Neural crest cell (in vitro differentiated cells): ENCODE measurements around the gene PUS1. TPM values are rescaled to one million over a fixed set of nuclear protein-coding genes. Genes with fewer than 3 reads are reported as not detected.

Source experiments
- DNase-seq: peaks from one replicate; pipeline ENCODE4 v3.0.0; 2021; ENCODE audit warnings: low read depth, mixed read lengths, low spot score
- H3K27ac Mint-ChIP-seq: one replicate; pipeline ENCODE4 v1.8.0; 2021; ENCODE audit warnings: mild to moderate bottlenecking, mixed read lengths; ENCODE audit not compliant: unreplicated experiment
- H3K27me3 Mint-ChIP-seq: 2 replicates; pipeline ENCODE4 v1.8.0; 2021; ENCODE audit warnings: low read depth, mild to moderate bottlenecking, mixed read lengths
- H3K36me3 Mint-ChIP-seq: 2 replicates; pipeline ENCODE4 v1.8.0; 2021; ENCODE audit warnings: low read depth, mild to moderate bottlenecking, mixed read lengths
- H3K4me1 Mint-ChIP-seq: 2 replicates; pipeline ENCODE4 v1.8.0; 2021; ENCODE audit warnings: mixed read lengths
- H3K4me3 Mint-ChIP-seq: one replicate; pipeline ENCODE4 v1.8.0; 2021; ENCODE audit warnings: mild to moderate bottlenecking, mixed read lengths
- H3K9me3 Mint-ChIP-seq: 2 replicates; pipeline ENCODE4 v1.8.0; 2021; ENCODE audit warnings: mixed read lengths
- CTCF ChIP-seq: fragments of 200-600 bp; sonication (generic); conservative IDR thresholded peaks from 2 replicates; pipeline ENCODE4 v1.5.0; 2021; ENCODE audit warnings: antibody characterized with exemption, mild to moderate bottlenecking
- total RNA-seq: library from RNA; stranded (reverse); gene quantifications from 2 replicates; pipeline ENCODE4 v1.2.1, GENCODE V29; 2021

The PUS1 gene
- total RNA-seq, 1 donor from 2014 or later, result 48.7 TPM

GRCh38 chr12:131986910-131987309 lies 57.8 kb downstream of the PUS1 start:
- no peaks in the 10 kb centered on the region for H3K27me3 Mint-ChIP-seq

GRCh38 chr12:131987552-131987951 lies 58.5 kb downstream of the PUS1 start:
- H3K9me3 Mint-ChIP-seq, result no peaks in the 10 kb centered on the region
- DNase-seq, result no peak
- H3K4me3 Mint-ChIP-seq, result no peak overlapping the region
- no peaks in the 10 kb centered on the region for H3K27me3 Mint-ChIP-seq
- H3K4me1 Mint-ChIP-seq, result peaks cover 32% of the 10 kb centered on the region
- peaks cover 21% of the 10 kb centered on the region for H3K36me3 Mint-ChIP-seq
- H3K27ac Mint-ChIP-seq, result peak overlapping the region; percentile 71
- no peak for TF ChIP-seq CTCF

More at GRCh38 chr12:131986910-131987309, 57.8 kb downstream of the PUS1 start:
- Mint-ChIP-seq H3K9me3 (no peaks in the 10 kb centered on the region), H3K4me1 (peaks cover 32% of the 10 kb centered on the region), H3K36me3 (peaks cover 16% of the 10 kb centered on the region), H3K4me3 (no peak overlapping the region), H3K27ac (no peak overlapping the region)
- TF ChIP-seq CTCF, result no peak
- no peak for DNase-seq

GRCh38 chr12:131988054-131988796 lies 59.1 kb downstream of the PUS1 start:
- peaks cover 32% of the 10 kb centered on the region for H3K4me1 Mint-ChIP-seq
- TF ChIP-seq CTCF, result no peak
- no peak overlapping the region for H3K27ac Mint-ChIP-seq
- DNase-seq, result no peak
- no peaks in the 10 kb centered on the region for H3K9me3 Mint-ChIP-seq
- H3K36me3 Mint-ChIP-seq, result peaks cover 25% of the 10 kb centered on the region
- H3K27me3 Mint-ChIP-seq, result no peaks in the 10 kb centered on the region
- no peak overlapping the region for H3K4me3 Mint-ChIP-seq

GRCh38 chr12:131989021-131989420 lies 59.9 kb downstream of the PUS1 start:
- no peak overlapping the region for H3K27ac Mint-ChIP-seq

More at GRCh38 chr12:131989021-131989420, 59.9 kb downstream of the PUS1 start:
- no peak for TF ChIP-seq CTCF
- Mint-ChIP-seq H3K4me3 (no peak overlapping the region), H3K27me3 (no peaks in the 10 kb centered on the region), H3K4me1 (peaks cover 32% of the 10 kb centered on the region), H3K36me3 (peaks cover 33% of the 10 kb centered on the region), H3K9me3 (no peaks in the 10 kb centered on the region)
- no peak for DNase-seq
